HL-60 (cell line): Measurements from ENCODE around the gene UXS1.

ENCODE experiments used
- CTCF ChIP-seq: IDR thresholded peaks from one replicate; pipeline ENCODE4 v1.5.1; 2011; ENCODE audit warnings: low read length, control low read depth, inconsistent platforms; ENCODE audit not compliant: insufficient read depth
- POLR2AphosphoS5 ChIP-seq: IDR thresholded peaks from 2 replicates; pipeline ENCODE4 v1.6.1; 2012; ENCODE audit warnings: low read depth

- TF ChIP-seq CTCF (no peak), POLR2AphosphoS5 (no peak)
These were observed 14.8 kb upstream of the UXS1 start for GRCh38 chr2:106208874-106209273.
